ENCODE measurements around the gene CDK17.

- TF ChIP-seq GTF2F1 (IDR thresholded peaks at IDR 0.05; ENCODE audit: borderline replicate concordance, low read depth, low read length) (no peak), CTCF (IDR thresholded peaks at IDR 0.05; ENCODE audit: control extremely low read depth in 1 of 3, insufficient read depth in 1 of 3, low read depth in 1 of 3, low read length in 3 of 3) (no peak)
These were observed 143.4 kb downstream of the CDK17 start for GRCh38 chr12:96256672-96257361.
